DND-41 (cell line): ENCODE results near the gene RNF26.

Experiments
- ATAC-seq: fragments of 200-7000 bp; cut with Tn5 transposase; 3 replicates; pipeline ENCODE4 v1.9.1; 2021; ENCODE audit warnings: low read depth; ENCODE audit not compliant: insufficient read depth
- DNase-seq: peaks from one replicate; pipeline ENCODE4 v3.0.0-alpha.2; 2020
- H2AFZ ChIP-seq: 2 replicates; pipeline ENCODE4 v1.6.0; 2012; ENCODE audit warnings: low read depth, low read length
- H3K27ac ChIP-seq: 2 replicates; pipeline ENCODE4 v1.5.1; 2012; ENCODE audit warnings: low read length, inconsistent platforms
- H3K27me3 ChIP-seq: fragments of 200-600 bp; sonication (generic); 2 replicates; pipeline ENCODE4 v1.6.0; 2012; ENCODE audit warnings: low read length, mild to moderate bottlenecking, inconsistent platforms; ENCODE audit not compliant: insufficient read depth, poor library complexity
- H3K36me3 ChIP-seq: 2 replicates; pipeline ENCODE4 v1.5.1; 2012; ENCODE audit warnings: low read length, inconsistent platforms; ENCODE audit not compliant: insufficient read depth
- H3K4me1 ChIP-seq: 2 replicates; pipeline ENCODE4 v1.5.1; 2012; ENCODE audit warnings: mild to moderate bottlenecking, low read length; ENCODE audit not compliant: insufficient read depth
- H3K4me2 ChIP-seq: 2 replicates; pipeline ENCODE4 v1.6.0; 2012; ENCODE audit warnings: mild to moderate bottlenecking, moderate library complexity, low read length, inconsistent platforms; ENCODE audit not compliant: insufficient read depth
- H3K4me3 ChIP-seq, 2 experiments: fragments of 200-600 bp in 1 of 2; shearing (Covaris generic) in 1 of 2; 2 replicates each; pipeline ENCODE4 v1.5.1; 2012 to 2016; ENCODE audit warnings: inconsistent platforms in 2 of 2, low read length in 2 of 2, mild to moderate bottlenecking in 2 of 2, low read depth in 1 of 2, moderate library complexity in 1 of 2
- H3K79me2 ChIP-seq: 2 replicates; pipeline ENCODE4 v1.6.0; 2012; ENCODE audit warnings: low read length, inconsistent platforms; ENCODE audit not compliant: insufficient read depth
- H3K9ac ChIP-seq: 2 replicates; pipeline ENCODE4 v1.6.0; 2012; ENCODE audit warnings: low read depth, mild to moderate bottlenecking, inconsistent platforms, low read length, moderate library complexity
- H3K9me3 ChIP-seq: 2 replicates; pipeline ENCODE4 v1.5.1; 2012; ENCODE audit warnings: low read length, moderate library complexity, mild to moderate bottlenecking, inconsistent platforms; ENCODE audit not compliant: insufficient read depth, severe bottlenecking
- H4K20me1 ChIP-seq: 2 replicates; pipeline ENCODE4 v1.6.0; 2012; ENCODE audit warnings: low read length; ENCODE audit not compliant: insufficient read depth
- EZH2 ChIP-seq: IDR thresholded peaks from 3 replicates; pipeline ENCODE4 v1.6.1; 2012; ENCODE audit warnings: borderline replicate concordance, low read depth, mild to moderate bottlenecking, moderate library complexity, low read length, inconsistent platforms; ENCODE audit not compliant: severe bottlenecking
- TF ChIP-seq, protein P1 (sequence below): IDR thresholded peaks from 2 replicates; pipeline ENCODE4 v1.5.1; 2012; ENCODE audit warnings: borderline replicate concordance, low read length, moderate library complexity, mild to moderate bottlenecking; ENCODE audit not compliant: poor library complexity, severe bottlenecking; ENCODE audit errors: extremely low read depth

Gene RNF26

DNA sequence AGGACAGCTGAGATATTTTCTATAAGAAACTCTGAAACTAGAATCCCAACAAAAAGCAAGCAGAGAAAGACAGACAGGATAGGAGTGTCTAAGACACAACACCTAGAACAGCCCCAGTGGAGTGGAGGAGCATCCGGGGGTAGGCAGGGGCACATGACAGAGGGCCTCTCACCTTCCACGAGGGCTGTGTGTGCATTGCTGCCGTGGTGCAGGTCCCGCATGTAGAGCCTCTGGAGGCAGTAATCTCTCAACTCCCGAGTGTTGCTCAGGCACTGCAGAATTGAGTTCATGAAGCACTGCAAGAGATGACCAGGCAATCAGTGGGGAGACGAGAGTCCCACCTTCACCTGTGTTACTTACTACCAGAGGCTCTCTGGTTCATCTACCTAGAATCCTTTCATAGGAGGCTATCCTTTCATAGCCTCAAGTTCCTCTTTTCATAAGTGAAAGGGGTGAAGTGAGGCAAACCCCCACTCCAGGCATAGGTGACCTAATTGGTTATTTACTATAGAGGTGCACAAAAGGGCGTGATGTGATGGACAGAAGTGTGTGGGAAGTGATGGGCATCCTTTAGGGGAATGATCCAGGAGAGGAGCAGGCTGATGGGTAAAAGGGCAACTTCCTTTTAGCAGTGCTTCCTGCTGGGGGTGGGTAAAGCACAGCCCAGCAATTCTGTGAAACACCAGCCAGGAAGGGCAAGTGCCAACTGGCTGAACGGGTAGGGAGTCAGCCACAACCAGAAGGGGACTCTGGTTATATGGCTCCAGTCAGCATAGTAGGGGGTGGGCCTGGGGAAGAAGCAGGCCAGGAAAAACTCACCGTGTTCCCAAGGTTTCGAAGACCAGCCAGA, 25.3 kb downstream of the RNF26 start:
- H3K27ac ChIP-seq: no peak overlapping the region
- H3K4me1 ChIP-seq: peaks cover 8% of the 10 kb centered on the region; the same call in 1 of the 2 replicates
- H2AFZ ChIP-seq: no peak overlapping the region

GRCh38 chr11:119361056-119361787, 26.9 kb downstream of the RNF26 start:
- TF ChIP-seq, protein P1, sequence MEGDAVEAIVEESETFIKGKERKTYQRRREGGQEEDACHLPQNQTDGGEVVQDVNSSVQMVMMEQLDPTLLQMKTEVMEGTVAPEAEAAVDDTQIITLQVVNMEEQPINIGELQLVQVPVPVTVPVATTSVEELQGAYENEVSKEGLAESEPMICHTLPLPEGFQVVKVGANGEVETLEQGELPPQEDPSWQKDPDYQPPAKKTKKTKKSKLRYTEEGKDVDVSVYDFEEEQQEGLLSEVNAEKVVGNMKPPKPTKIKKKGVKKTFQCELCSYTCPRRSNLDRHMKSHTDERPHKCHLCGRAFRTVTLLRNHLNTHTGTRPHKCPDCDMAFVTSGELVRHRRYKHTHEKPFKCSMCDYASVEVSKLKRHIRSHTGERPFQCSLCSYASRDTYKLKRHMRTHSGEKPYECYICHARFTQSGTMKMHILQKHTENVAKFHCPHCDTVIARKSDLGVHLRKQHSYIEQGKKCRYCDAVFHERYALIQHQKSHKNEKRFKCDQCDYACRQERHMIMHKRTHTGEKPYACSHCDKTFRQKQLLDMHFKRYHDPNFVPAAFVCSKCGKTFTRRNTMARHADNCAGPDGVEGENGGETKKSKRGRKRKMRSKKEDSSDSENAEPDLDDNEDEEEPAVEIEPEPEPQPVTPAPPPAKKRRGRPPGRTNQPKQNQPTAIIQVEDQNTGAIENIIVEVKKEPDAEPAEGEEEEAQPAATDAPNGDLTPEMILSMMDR: no peak
- no peak for TF ChIP-seq EZH2
- Histone ChIP-seq H3K27ac (no peak overlapping the region), H3K79me2 (no peaks in the 10 kb centered on the region), H3K4me1 (peaks cover 4% of the 10 kb centered on the region; the same call in 1 of the 2 replicates), H3K27me3 (peaks cover 29% of the 10 kb centered on the region), H2AFZ (no peak overlapping the region), H3K9me3 (no peaks in the 10 kb centered on the region), H3K36me3 (no peaks in the 10 kb centered on the region), H4K20me1 (peaks cover 4% of the 10 kb centered on the region; the same call in 1 of the 2 replicates), H3K4me2 (no peak overlapping the region), H3K9ac (no peak overlapping the region), H3K4me3 (no peak overlapping the region)
- DNase-seq (no peak), ATAC-seq (no peak)

More for the DNA sequence above, 25.3 kb downstream of the RNF26 start:
- Histone ChIP-seq H3K9me3 (no peaks in the 10 kb centered on the region), H4K20me1 (peaks cover 4% of the 10 kb centered on the region; the same call in 1 of the 2 replicates), H3K4me3 (no peak overlapping the region), H3K36me3 (no peaks in the 10 kb centered on the region), H3K79me2 (no peaks in the 10 kb centered on the region), H3K9ac (no peak overlapping the region), H3K27me3 (peaks cover 38% of the 10 kb centered on the region), H3K4me2 (no peak overlapping the region)
- no peak for ATAC-seq
- TF ChIP-seq, protein P1: no peak
- TF ChIP-seq EZH2: no peak
- DNase-seq: no peak

- H3K27ac ChIP-seq: no peak overlapping the region
- no peak overlapping the region for H3K9ac ChIP-seq
- no peak for ATAC-seq
- peaks cover 4% of the 10 kb centered on the region; the same call in 1 of the 2 replicates for H4K20me1 ChIP-seq
- no peak overlapping the region for H3K4me3 ChIP-seq
- H3K27me3 ChIP-seq: peaks cover 29% of the 10 kb centered on the region
- TF ChIP-seq, protein P1: no peak
- no peak for TF ChIP-seq EZH2
- H2AFZ ChIP-seq: no peak overlapping the region
- DNase-seq: no peak
- H3K9me3 ChIP-seq: no peaks in the 10 kb centered on the region
- no peaks in the 10 kb centered on the region for H3K4me1 ChIP-seq
- H3K36me3 ChIP-seq: no peaks in the 10 kb centered on the region
- H3K4me2 ChIP-seq: no peak overlapping the region
- no peaks in the 10 kb centered on the region for H3K79me2 ChIP-seq
Observed at GRCh38 chr11:119361941-119362725, 27.8 kb downstream of the RNF26 start.
